ENCODE results near the gene TINAGL1.
"Not testable (repeated sequence)": the region's sequence is repeated elsewhere in the genome, so short reads cannot be mapped to it uniquely, and the experiment has no call there.

TINAGL1 gene

GRCh38 chr1:31583995-31584868 is 7.9 kb downstream of the TINAGL1 start:
- Histone ChIP-seq H3K9me3 (no peaks in the 10 kb centered on the region), H3K4me3 (no peak overlapping the region), H3K36me3 (replicated peaks) (no peaks in the 10 kb centered on the region), H3K4me1 (no peaks in the 10 kb centered on the region), H3K27me3 (ENCODE audit: low read depth) (no peaks in the 10 kb centered on the region)
- peak in 1 of 2 experiments; percentile 47 for DNase-seq (ENCODE audit: low spot score in 2 of 2)
- in situ Hi-C loops (cut with MboI; ENCODE audit: low sequenced_read_pairs): no loop called here

- Histone ChIP-seq H3K4me1 (no peaks in the 10 kb centered on the region), H3K9me3 (no peaks in the 10 kb centered on the region), H3K36me3 (replicated peaks) (no peaks in the 10 kb centered on the region), H3K4me3 (no peak overlapping the region), H3K27me3 (ENCODE audit: low read depth) (no peaks in the 10 kb centered on the region)
- in situ Hi-C loops (cut with MboI; ENCODE audit: low sequenced_read_pairs): no loop called here
- no peak for DNase-seq (ENCODE audit: low spot score in 2 of 2)
These were observed 8.8 kb downstream of the TINAGL1 start for GRCh38 chr1:31584869-31585735.

- Histone ChIP-seq H3K4me3 (no peak overlapping the region), H3K36me3 (replicated peaks) (no peaks in the 10 kb centered on the region), H3K9me3 (no peaks in the 10 kb centered on the region), H3K27me3 (ENCODE audit: low read depth) (no peaks in the 10 kb centered on the region; the same call in 1 of the 2 replicates), H3K4me1 (no peaks in the 10 kb centered on the region)
- in situ Hi-C loops (cut with MboI; ENCODE audit: low sequenced_read_pairs): no loop called here
- DNase-seq (ENCODE audit: low spot score in 2 of 2): no peak
These were observed 9.5 kb downstream of the TINAGL1 start for GRCh38 chr1:31585736-31586365.

GRCh38 chr1:31586376-31587327 is 10.3 kb downstream of the TINAGL1 start:
- H3K36me3 ChIP-seq (replicated peaks): no peaks in the 10 kb centered on the region
- DNase-seq (ENCODE audit: low spot score in 2 of 2): no peak
- in situ Hi-C loops (cut with MboI; ENCODE audit: low sequenced_read_pairs): no loop called here
- no peaks in the 10 kb centered on the region for H3K4me1 ChIP-seq
- no peak overlapping the region for H3K4me3 ChIP-seq
- peaks cover 3% of the 10 kb centered on the region for H3K27me3 ChIP-seq (ENCODE audit: low read depth)
- no peaks in the 10 kb centered on the region for H3K9me3 ChIP-seq

GRCh38 chr1:31587328-31587699 is 11.0 kb downstream of the TINAGL1 start:
- H3K9me3 ChIP-seq; H3K4me3 ChIP-seq; H3K27me3 ChIP-seq (ENCODE audit: low read depth); DNase-seq (ENCODE audit: low spot score in 2 of 2); in situ Hi-C loops (cut with MboI; ENCODE audit: low sequenced_read_pairs); H3K36me3 ChIP-seq (replicated peaks); H3K4me1 ChIP-seq: not testable (repeated sequence)

GRCh38 chr1:31587720-31588423 is 11.6 kb downstream of the TINAGL1 start:
- H3K9me3 ChIP-seq: no peaks in the 10 kb centered on the region
- H3K4me1 ChIP-seq: no peaks in the 10 kb centered on the region
- no peaks in the 10 kb centered on the region for H3K36me3 ChIP-seq (replicated peaks)
- H3K4me3 ChIP-seq: no peak overlapping the region
- H3K27me3 ChIP-seq (ENCODE audit: low read depth): peaks cover 6% of the 10 kb centered on the region
- DNase-seq (ENCODE audit: low spot score in 2 of 2): peak in 1 of 2 experiments; percentile 67
- in situ Hi-C loops (cut with MboI; ENCODE audit: low sequenced_read_pairs): no loop called here

- in situ Hi-C loops (cut with MboI; ENCODE audit: low sequenced_read_pairs): no loop called here
- no peak for DNase-seq (ENCODE audit: low spot score in 2 of 2)
- Histone ChIP-seq H3K27me3 (ENCODE audit: low read depth) (peaks cover 6% of the 10 kb centered on the region), H3K36me3 (replicated peaks) (no peaks in the 10 kb centered on the region), H3K9me3 (no peaks in the 10 kb centered on the region), H3K4me1 (no peaks in the 10 kb centered on the region), H3K4me3 (no peak overlapping the region)
These were observed 12.6 kb downstream of the TINAGL1 start for GRCh38 chr1:31588751-31589515.

GRCh38 chr1:31591425-31592093 is 15.2 kb downstream of the TINAGL1 start:
- in situ Hi-C loops (cut with MboI; ENCODE audit: low sequenced_read_pairs): no loop called here

GRCh38 chr1:31592132-31592531 is 15.8 kb downstream of the TINAGL1 start:
- no peaks in the 10 kb centered on the region for H3K36me3 ChIP-seq (replicated peaks)
- no peak for DNase-seq (ENCODE audit: low spot score in 2 of 2)
- H3K27me3 ChIP-seq (ENCODE audit: low read depth): peaks cover 14% of the 10 kb centered on the region
- H3K9me3 ChIP-seq: no peaks in the 10 kb centered on the region
- no peak overlapping the region for H3K4me3 ChIP-seq
- H3K4me1 ChIP-seq: no peaks in the 10 kb centered on the region
- in situ Hi-C loops (cut with MboI; ENCODE audit: low sequenced_read_pairs): no loop called here

More at GRCh38 chr1:31591425-31592093, 15.2 kb downstream of the TINAGL1 start:
- no peaks in the 10 kb centered on the region for H3K36me3 ChIP-seq (replicated peaks)
- no peaks in the 10 kb centered on the region for H3K4me1 ChIP-seq
- H3K27me3 ChIP-seq (ENCODE audit: low read depth): peaks cover 8% of the 10 kb centered on the region
- DNase-seq (ENCODE audit: low spot score in 2 of 2): no peak
- H3K9me3 ChIP-seq: no peaks in the 10 kb centered on the region
- no peak overlapping the region for H3K4me3 ChIP-seq

GRCh38 chr1:31593136-31593665 is 16.9 kb downstream of the TINAGL1 start:
- no peaks in the 10 kb centered on the region for H3K4me1 ChIP-seq
- H3K27me3 ChIP-seq (ENCODE audit: low read depth): peaks cover 14% of the 10 kb centered on the region
- H3K4me3 ChIP-seq: no peak overlapping the region
- DNase-seq (ENCODE audit: low spot score in 2 of 2): no peak
- in situ Hi-C loops (cut with MboI; ENCODE audit: low sequenced_read_pairs): no loop called here
- H3K36me3 ChIP-seq (replicated peaks): no peaks in the 10 kb centered on the region
- H3K9me3 ChIP-seq: no peaks in the 10 kb centered on the region

- Histone ChIP-seq H3K4me3 (no peak overlapping the region), H3K9me3 (no peaks in the 10 kb centered on the region), H3K4me1 (no peaks in the 10 kb centered on the region), H3K36me3 (replicated peaks) (no peaks in the 10 kb centered on the region), H3K27me3 (ENCODE audit: low read depth) (peaks cover 14% of the 10 kb centered on the region)
- in situ Hi-C loops (cut with MboI; ENCODE audit: low sequenced_read_pairs): no loop called here
- peak; percentile 21 to 87 for DNase-seq (ENCODE audit: low spot score in 2 of 2)
These were observed 17.7 kb downstream of the TINAGL1 start for GRCh38 chr1:31593770-31594632.
